C1 segment of cervical spinal cord (tissue), 14 donors: Measurements from ENCODE around the gene NANOG.
A peak's percentile ranks its signal among the peaks of the same experiment; 100 is the strongest.
"Not testable (repeated sequence)": the region's sequence is repeated elsewhere in the genome, so short reads cannot be mapped to it uniquely, and the experiment has no call there.

Source experiments
- DNase-seq, 14 donors: peaks; one replicate each; lab custom pipeline; 2025; lab: John Stamatoyannopoulos, UW

The NANOG gene

GRCh38 chr12:7801460-7801859, 12.3 kb downstream of the NANOG start:
- DNase-seq, result no peak

GRCh38 chr12:7806319-7806718, 17.1 kb downstream of the NANOG start:
- DNase-seq, result not testable (repeated sequence)

- DNase-seq, result peak in 6 of 14 donors; percentile 0 to 26 (median 4)
Measured at GRCh38 chr12:7806863-7807487, 17.8 kb downstream of the NANOG start.

- not testable (repeated sequence) for DNase-seq
Measured at GRCh38 chr12:7825754-7826153, 36.6 kb downstream of the NANOG start.

- DNase-seq, result not testable (repeated sequence)
Measured at GRCh38 chr12:7829737-7830136, 40.5 kb downstream of the NANOG start.

- no peak for DNase-seq
Measured at GRCh38 chr12:7832059-7832696, 43.0 kb downstream of the NANOG start.

GRCh38 chr12:7833201-7833600, 44.0 kb downstream of the NANOG start:
- not testable (repeated sequence) for DNase-seq

- DNase-seq, result no peak
Measured at GRCh38 chr12:7833831-7834230, 44.6 kb downstream of the NANOG start.

- no peak for DNase-seq
Measured at GRCh38 chr12:7834701-7835100, 45.5 kb downstream of the NANOG start.

GRCh38 chr12:7835116-7835515, 45.9 kb downstream of the NANOG start:
- no peak for DNase-seq

- DNase-seq, result no peak
Measured at GRCh38 chr12:7835766-7836165, 46.6 kb downstream of the NANOG start.

- no peak for DNase-seq
Measured at GRCh38 chr12:7837366-7837765, 48.2 kb downstream of the NANOG start.

- peak in 6 of 14 donors; percentile 0 to 91 (median 3) for DNase-seq
Measured at GRCh38 chr12:7839226-7839625, 50.0 kb downstream of the NANOG start.

- not testable (repeated sequence) for DNase-seq
Measured at GRCh38 chr12:7839848-7840247, 50.6 kb downstream of the NANOG start.

GRCh38 chr12:7842444-7842843, 53.2 kb downstream of the NANOG start:
- not testable (repeated sequence) for DNase-seq

- peak in 2 of 14 donors; percentile 1 to 3 for DNase-seq
Measured at GRCh38 chr12:7843149-7843548, 53.9 kb downstream of the NANOG start.

- not testable (repeated sequence) for DNase-seq
Measured at GRCh38 chr12:7843583-7843982, 54.4 kb downstream of the NANOG start.

GRCh38 chr12:7844116-7844515, 54.9 kb downstream of the NANOG start:
- DNase-seq, result no peak

GRCh38 chr12:7847226-7848097, 58.3 kb downstream of the NANOG start:
- DNase-seq, result peak in 1 of 14 donors; percentile 53

GRCh38 chr12:7848098-7848422, 58.9 kb downstream of the NANOG start:
- not testable (repeated sequence) for DNase-seq
